SK-N-SH treated with all-trans-retinoic acid at 6 μM for 48 hours (cell line): ENCODE results near the gene PODXL.
A peak's percentile ranks its signal among the peaks of the same experiment; 100 is the strongest.

Experiments used
- ATAC-seq: fragments of 200-7000 bp; cut with Tn5 transposase; 3 replicates; pipeline ENCODE4 v1.9.1; 2020; ENCODE audit warnings: mild to moderate bottlenecking, moderate library complexity
- BACH2 ChIP-seq: fragments of 250-450 bp; sonication (Bioruptor Pico); IDR thresholded peaks from 2 replicates; pipeline ENCODE4 v1.9.0; 2021; ENCODE audit warnings: mild to moderate bottlenecking, borderline replicate concordance
- CREB5 ChIP-seq: fragments of 250-450 bp; sonication (Bioruptor Pico); IDR thresholded peaks from 2 replicates; pipeline ENCODE4 v1.5.1; 2020; ENCODE audit warnings: low read depth, mild to moderate bottlenecking, moderate library complexity
- CSRNP3 ChIP-seq: fragments of 250-450 bp; sonication (Bioruptor Pico); IDR thresholded peaks from 2 replicates; pipeline ENCODE4 v1.5.1; 2021; ENCODE audit warnings: mild to moderate bottlenecking, moderate library complexity
- GLIS3 ChIP-seq: fragments of 250-450 bp; sonication (Bioruptor Pico); IDR thresholded peaks from 2 replicates; pipeline ENCODE4 v1.5.0; 2020; ENCODE audit warnings: mild to moderate bottlenecking, moderate library complexity
- PATZ1 ChIP-seq: fragments of 250-450 bp; sonication (Bioruptor Pico); IDR thresholded peaks from 2 replicates; pipeline ENCODE4 v1.8.0; 2020; ENCODE audit warnings: mild to moderate bottlenecking, moderate library complexity, borderline replicate concordance
- POU6F1 ChIP-seq: fragments of 250-450 bp; sonication (Bioruptor Pico); IDR thresholded peaks from 2 replicates; pipeline ENCODE4 v1.8.0; 2021; ENCODE audit warnings: low read depth, mild to moderate bottlenecking, moderate library complexity, borderline replicate concordance
- RARB ChIP-seq: fragments of 250-450 bp; sonication (Bioruptor Pico); IDR thresholded peaks from 2 replicates; pipeline ENCODE4 v1.8.0; 2021; ENCODE audit warnings: mild to moderate bottlenecking, moderate library complexity
- SNAI2 ChIP-seq: fragments of 250-450 bp; sonication (Bioruptor Pico); IDR thresholded peaks from 2 replicates; pipeline ENCODE4 v1.5.0; 2020; ENCODE audit warnings: mild to moderate bottlenecking, moderate library complexity
- TOX ChIP-seq: fragments of 250-450 bp; sonication (Bioruptor Pico); IDR thresholded peaks from 2 replicates; pipeline ENCODE4 v1.8.0; 2021; ENCODE audit warnings: mild to moderate bottlenecking, moderate library complexity, borderline replicate concordance
- TSHZ2 ChIP-seq: fragments of 250-450 bp; sonication (Bioruptor Pico); IDR thresholded peaks from 2 replicates; pipeline ENCODE4 v1.5.0; 2020; ENCODE audit warnings: mild to moderate bottlenecking, moderate library complexity
- ZC3H10 ChIP-seq: fragments of 250-450 bp; sonication (Bioruptor Pico); IDR thresholded peaks from 2 replicates; pipeline ENCODE4 v1.5.1; 2021; ENCODE audit warnings: mild to moderate bottlenecking, moderate library complexity
- ZFP3 ChIP-seq: fragments of 250-450 bp; sonication (Bioruptor Pico); IDR thresholded peaks from 2 replicates; pipeline ENCODE4 v1.5.0; 2020; ENCODE audit warnings: mild to moderate bottlenecking, moderate library complexity
- ZFP30 ChIP-seq: fragments of 450-650 bp; formaldehyde crosslinking; IDR thresholded peaks from 2 replicates; pipeline ENCODE4 v1.5.0; 2022; ENCODE audit warnings: mild to moderate bottlenecking, moderate library complexity
- ZNF565 ChIP-seq: fragments of 450-650 bp; formaldehyde crosslinking; conservative IDR thresholded peaks from 2 replicates; pipeline ENCODE4 v1.5.0; 2020; ENCODE audit warnings: low read depth, mild to moderate bottlenecking, moderate library complexity
- ZNF8 ChIP-seq: fragments of 450-650 bp; formaldehyde crosslinking; IDR thresholded peaks from 2 replicates; pipeline ENCODE4 v1.5.0; 2020; ENCODE audit warnings: mild to moderate bottlenecking, moderate library complexity

PODXL gene

GRCh38 chr7:131548371-131548770 is 8.1 kb downstream of the PODXL start (continued):
- no peak for TF ChIP-seq ZNF8 (CRISPR knock-in tag)
- TF ChIP-seq TOX (CRISPR knock-in tag) = no peak

- ATAC-seq = no peak
- TF ChIP-seq BACH2 (CRISPR knock-in tag) (no peak), ZFP3 (CRISPR knock-in tag) (no peak), SNAI2 (CRISPR knock-in tag) (no peak), ZC3H10 (CRISPR knock-in tag) (no peak), CREB5 (CRISPR knock-in tag) (no peak), TSHZ2 (no peak), RARB (CRISPR knock-in tag) (no peak), ZFP30 (CRISPR knock-in tag) (no peak), ZNF565 (CRISPR knock-in tag) (no peak), POU6F1 (CRISPR knock-in tag) (no peak)
Measured at GRCh38 chr7:131547589-131547988, 8.8 kb downstream of the PODXL start.

- TF ChIP-seq RARB (CRISPR knock-in tag) (no peak), CSRNP3 (CRISPR knock-in tag) (no peak), PATZ1 (CRISPR knock-in tag) (no peak)
- peak; percentile 39 for ATAC-seq
Measured at GRCh38 chr7:131546583-131547141, 9.8 kb downstream of the PODXL start.

- ATAC-seq = peak; percentile 10
Measured at GRCh38 chr7:131546126-131546525, 10.3 kb downstream of the PODXL start.

More at GRCh38 chr7:131546126-131546525, 10.3 kb downstream of the PODXL start:
- TF ChIP-seq GLIS3 (CRISPR knock-in tag) (no peak), POU6F1 (CRISPR knock-in tag) (no peak), RARB (CRISPR knock-in tag) (no peak), SNAI2 (CRISPR knock-in tag) (no peak)
- TF ChIP-seq, all 23 proteins: peak for 0
